H7 (cell line): ENCODE data around the gene CLPTM1. TPM values are rescaled to one million over a fixed set of nuclear protein-coding genes. Genes with fewer than 3 reads are reported as not detected.
"Not testable (repeated sequence)": the region's sequence is repeated elsewhere in the genome, so short reads cannot be mapped to it uniquely, and the experiment has no call there.

ENCODE experiments used
- DNase-seq: peaks from one replicate; pipeline ENCODE4 v3.0.0; 2012
- H3K27me3 ChIP-seq: 2 replicates; pipeline ENCODE4 v1.6.0; 2011; ENCODE audit warnings: mild to moderate bottlenecking, low read length; ENCODE audit not compliant: control insufficient read depth, insufficient read depth
- H3K36me3 ChIP-seq: replicated peaks from 2 replicates; pipeline ENCODE4 v1.5.1; 2011; ENCODE audit warnings: low read length; ENCODE audit not compliant: control insufficient read depth, insufficient read depth
- H3K4me3 ChIP-seq: 2 replicates; pipeline ENCODE4 v1.5.1; 2011; ENCODE audit warnings: low read depth, mild to moderate bottlenecking, control low read depth, low read length, moderate library complexity; ENCODE audit not compliant: insufficient read depth
- total RNA-seq: library from RNA; depleted of rRNA; stranded (reverse); fragments of >200 nt; shearing (Covaris generic); gene quantifications from 2 replicates; pipeline ENCODE4 v1.2.3, GENCODE V29; 2014; rRNA removed

The CLPTM1 gene
- 38.5 and 64.1 TPM in 2 replicates for total RNA-seq

- no peaks in the 10 kb centered on the region; the same call in none of the 2 replicates for H3K36me3 ChIP-seq
- H3K27me3 ChIP-seq: no peaks in the 10 kb centered on the region
- DNase-seq: peak; percentile 99
- peak within 1 kb of the TSS; percentile 98 for H3K4me3 ChIP-seq
Observed at GRCh38 chr19:44954649-44955504, at the start of gene CLPTM1. Gene CLPTM1, plus strand, starts transcription at chr19:44955380. Its CDS starts 16 bp downstream, at chr19:44955396.

GRCh38 chr19:44905437-44906160, 49.6 kb upstream of the CLPTM1 start, which contains the start of gene APOE:
Gene APOE, plus strand, starts transcription at chr19:44905796. Its CDS starts 829 bp downstream, at chr19:44906625.
- peak; percentile 95 for DNase-seq
- Histone ChIP-seq H3K36me3 (peaks cover 24% of the 10 kb centered on the region), H3K4me3 (peak within 1 kb of the TSS; percentile 97), H3K27me3 (no peaks in the 10 kb centered on the region)

- Histone ChIP-seq H3K4me3 (no peak overlapping the region), H3K27me3 (no peaks in the 10 kb centered on the region), H3K36me3 (peaks cover 15% of the 10 kb centered on the region)
- DNase-seq: peak; percentile 17
Observed at GRCh38 chr19:44907613-44908012, 47.6 kb upstream of the CLPTM1 start.

GRCh38 chr19:44908074-44908835, 46.9 kb upstream of the CLPTM1 start:
- no peaks in the 10 kb centered on the region for H3K27me3 ChIP-seq
- H3K36me3 ChIP-seq: peaks cover 12% of the 10 kb centered on the region
- no peak overlapping the region for H3K4me3 ChIP-seq
- DNase-seq: peak; percentile 53

GRCh38 chr19:44908836-44909261, 46.3 kb upstream of the CLPTM1 start:
- DNase-seq: peak; percentile 55

GRCh38 chr19:44909775-44910174, 45.4 kb upstream of the CLPTM1 start:
- peak; percentile 13 for DNase-seq
- Histone ChIP-seq H3K27me3 (no peaks in the 10 kb centered on the region), H3K4me3 (no peak overlapping the region), H3K36me3 (peaks cover 12% of the 10 kb centered on the region)

More at GRCh38 chr19:44908836-44909261, 46.3 kb upstream of the CLPTM1 start:
- Histone ChIP-seq H3K27me3 (no peaks in the 10 kb centered on the region), H3K36me3 (peaks cover 12% of the 10 kb centered on the region), H3K4me3 (no peak overlapping the region)

GRCh38 chr19:44911896-44912295, 43.3 kb upstream of the CLPTM1 start:
- H3K4me3 ChIP-seq, H3K27me3 ChIP-seq: not testable (repeated sequence)
- peaks cover 12% of the 10 kb centered on the region for H3K36me3 ChIP-seq
- peak; percentile 15 for DNase-seq

GRCh38 chr19:44912854-44913253, 42.3 kb upstream of the CLPTM1 start:
- DNase-seq: peak; percentile 24
- H3K36me3 ChIP-seq: peaks cover 4% of the 10 kb centered on the region
- H3K4me3 ChIP-seq: no peak overlapping the region
- H3K27me3 ChIP-seq: no peaks in the 10 kb centered on the region

- not testable (repeated sequence) for H3K36me3 ChIP-seq, H3K27me3 ChIP-seq
- peak; percentile 41 for DNase-seq
- peak overlapping the region; percentile 61 for H3K4me3 ChIP-seq
Observed at GRCh38 chr19:44913512-44914432, 41.4 kb upstream of the CLPTM1 start.

GRCh38 chr19:44914433-44915206, 40.6 kb upstream of the CLPTM1 start, which contains the start of gene APOC1:
Gene APOC1, plus strand, starts transcription at chr19:44914608. Its CDS starts 284 bp downstream, at chr19:44914892.
- not testable (repeated sequence) for H3K36me3 ChIP-seq, H3K27me3 ChIP-seq
- DNase-seq: peak; percentile 96
- peak within 1 kb of the TSS; percentile 61 for H3K4me3 ChIP-seq

- H3K4me3 ChIP-seq: no peak overlapping the region
- DNase-seq: peak; percentile 7
- H3K36me3 ChIP-seq: no peaks in the 10 kb centered on the region; the same call in 1 of the 2 replicates
- H3K27me3 ChIP-seq: no peaks in the 10 kb centered on the region
Observed at GRCh38 chr19:44924243-44924725, 30.9 kb upstream of the CLPTM1 start.

- H3K27me3 ChIP-seq: no peaks in the 10 kb centered on the region
- no peak overlapping the region for H3K4me3 ChIP-seq
- peak; percentile 19 for DNase-seq
- H3K36me3 ChIP-seq: no peaks in the 10 kb centered on the region
Observed at GRCh38 chr19:44925114-44925891, 29.9 kb upstream of the CLPTM1 start.
